Activated CD8-positive, alpha-beta memory T cell treated with anti-CD3 and anti-CD28 coated beads, Interleukin-2, amount 50 U/mL, for 4 hours (primary cell): Measurements from ENCODE around the gene SECTM1.

Experiments
- DNase-seq: peaks from one replicate; pipeline ENCODE4 v3.0.0-alpha.2; 2020

Gene SECTM1

GRCh38 chr17:82327289-82327688, 6.3 kb downstream of the SECTM1 start:
- no peak for DNase-seq

GRCh38 chr17:82325286-82326180, 8.0 kb downstream of the SECTM1 start:
- DNase-seq: no peak

- DNase-seq: no peak
Measured at GRCh38 chr17:82324566-82325285, 8.8 kb downstream of the SECTM1 start.

- no peak for DNase-seq
Measured at GRCh38 chr17:82323514-82324234, 9.9 kb downstream of the SECTM1 start.

- peak; percentile 15 for DNase-seq
Measured at GRCh38 chr17:82322526-82323453, 10.8 kb downstream of the SECTM1 start.

GRCh38 chr17:82321947-82322466, 11.6 kb downstream of the SECTM1 start:
- DNase-seq: no peak

GRCh38 chr17:82320956-82321927, 12.3 kb downstream of the SECTM1 start:
- DNase-seq: peak; percentile 88

- DNase-seq: peak; percentile 14
Measured at GRCh38 chr17:82320140-82320840, 13.3 kb downstream of the SECTM1 start.

- DNase-seq: no peak
Measured at GRCh38 chr17:82319619-82320062, 13.9 kb downstream of the SECTM1 start.

GRCh38 chr17:82318772-82319606, 14.6 kb downstream of the SECTM1 start:
- no peak for DNase-seq

GRCh38 chr17:82318169-82318498, 15.4 kb downstream of the SECTM1 start:
- no peak for DNase-seq

- DNase-seq: peak; percentile 81
Measured at GRCh38 chr17:82317394-82318168, 16.0 kb downstream of the SECTM1 start, which contains the start of gene CD7. Gene CD7 (minus strand): TSS chr17:82317608. CDS start chr17:82317495, 113 bp downstream.

- no peak for DNase-seq
Measured at GRCh38 chr17:82316651-82317393, 16.7 kb downstream of the SECTM1 start.

- no peak for DNase-seq
Measured at GRCh38 chr17:82315703-82316358, 17.7 kb downstream of the SECTM1 start.

GRCh38 chr17:82314727-82315605, 18.6 kb downstream of the SECTM1 start:
- DNase-seq: no peak
